ENCODE results near the gene TSKS.

Gene TSKS

DNA sequence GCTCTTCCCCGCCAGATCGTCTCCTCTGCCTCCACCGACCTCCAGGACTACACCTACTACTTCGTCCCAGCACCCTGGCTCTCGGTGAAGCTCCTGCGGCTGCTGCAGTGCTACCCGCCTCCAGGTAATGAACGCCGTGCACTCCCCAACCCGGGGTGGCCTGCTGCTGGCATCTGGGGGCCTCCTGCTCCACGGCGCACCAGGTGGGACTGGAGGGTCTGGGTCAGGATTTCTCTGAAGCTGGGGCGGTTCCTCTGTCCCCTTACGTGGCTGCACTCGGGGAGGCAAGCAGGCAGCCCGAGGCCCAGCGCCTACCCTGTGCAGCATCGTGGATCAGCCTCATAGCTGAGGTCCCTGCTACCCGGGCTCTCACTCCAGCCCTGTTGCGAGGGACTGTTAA, 32.5 kb upstream of the TSKS start (continued):
- TF ChIP-seq, protein P1, sequence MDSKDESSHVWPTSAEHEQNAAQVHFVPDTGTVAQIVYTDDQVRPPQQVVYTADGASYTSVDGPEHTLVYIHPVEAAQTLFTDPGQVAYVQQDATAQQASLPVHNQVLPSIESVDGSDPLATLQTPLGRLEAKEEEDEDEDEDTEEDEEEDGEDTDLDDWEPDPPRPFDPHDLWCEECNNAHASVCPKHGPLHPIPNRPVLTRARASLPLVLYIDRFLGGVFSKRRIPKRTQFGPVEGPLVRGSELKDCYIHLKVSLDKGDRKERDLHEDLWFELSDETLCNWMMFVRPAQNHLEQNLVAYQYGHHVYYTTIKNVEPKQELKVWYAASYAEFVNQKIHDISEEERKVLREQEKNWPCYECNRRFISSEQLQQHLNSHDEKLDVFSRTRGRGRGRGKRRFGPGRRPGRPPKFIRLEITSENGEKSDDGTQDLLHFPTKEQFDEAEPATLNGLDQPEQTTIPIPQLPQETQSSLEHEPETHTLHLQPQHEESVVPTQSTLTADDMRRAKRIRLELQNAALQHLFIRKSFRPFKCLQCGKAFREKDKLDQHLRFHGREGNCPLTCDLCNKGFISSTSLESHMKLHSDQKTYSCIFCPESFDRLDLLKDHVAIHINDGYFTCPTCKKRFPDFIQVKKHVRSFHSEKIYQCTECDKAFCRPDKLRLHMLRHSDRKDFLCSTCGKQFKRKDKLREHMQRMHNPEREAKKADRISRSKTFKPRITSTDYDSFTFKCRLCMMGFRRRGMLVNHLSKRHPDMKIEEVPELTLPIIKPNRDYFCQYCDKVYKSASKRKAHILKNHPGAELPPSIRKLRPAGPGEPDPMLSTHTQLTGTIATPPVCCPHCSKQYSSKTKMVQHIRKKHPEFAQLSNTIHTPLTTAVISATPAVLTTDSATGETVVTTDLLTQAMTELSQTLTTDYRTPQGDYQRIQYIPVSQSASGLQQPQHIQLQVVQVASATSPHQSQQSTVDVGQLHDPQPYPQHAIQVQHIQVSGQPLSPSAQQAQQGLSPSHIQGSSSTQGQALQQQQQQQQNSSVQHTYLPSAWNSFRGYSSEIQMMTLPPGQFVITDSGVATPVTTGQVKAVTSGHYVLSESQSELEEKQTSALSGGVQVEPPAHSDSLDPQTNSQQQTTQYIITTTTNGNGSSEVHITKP (tag by site-specific recombination; IDR thresholded peaks at IDR 0.05): no peak
- TF ChIP-seq ZNF341 (tag by site-specific recombination; IDR thresholded peaks at IDR 0.05; ENCODE audit: low read depth): no peak
- no peak for TF ChIP-seq ZNF394 (tag by site-specific recombination; IDR thresholded peaks at IDR 0.05; ENCODE audit: borderline replicate concordance)
- TF ChIP-seq, protein P2, sequence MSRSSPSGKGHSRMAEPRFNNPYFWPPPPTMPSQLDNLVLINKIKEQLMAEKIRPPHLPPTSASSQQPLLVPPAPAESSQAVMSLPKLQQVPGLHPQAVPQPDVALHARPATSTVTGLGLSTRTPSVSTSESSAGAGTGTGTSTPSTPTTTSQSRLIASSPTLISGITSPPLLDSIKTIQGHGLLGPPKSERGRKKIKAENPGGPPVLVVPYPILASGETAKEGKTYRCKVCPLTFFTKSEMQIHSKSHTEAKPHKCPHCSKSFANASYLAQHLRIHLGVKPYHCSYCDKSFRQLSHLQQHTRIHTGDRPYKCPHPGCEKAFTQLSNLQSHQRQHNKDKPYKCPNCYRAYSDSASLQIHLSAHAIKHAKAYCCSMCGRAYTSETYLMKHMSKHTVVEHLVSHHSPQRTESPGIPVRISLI (tag by site-specific recombination; IDR thresholded peaks at IDR 0.05): no peak

DNA sequence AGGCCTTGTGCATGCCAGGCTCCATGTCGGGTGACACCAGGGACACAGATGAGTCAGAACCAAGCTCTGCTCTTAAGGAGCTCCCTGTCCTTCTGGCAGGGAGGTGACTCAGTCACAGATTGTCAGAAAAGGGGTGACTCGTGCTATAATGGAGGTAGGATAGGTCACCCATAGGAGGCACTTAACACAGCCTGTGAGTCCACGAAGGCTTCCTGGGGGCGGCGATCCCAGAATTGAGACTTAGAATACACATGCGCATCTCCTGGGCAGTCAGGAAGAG, 30.4 kb upstream of the TSKS start:
- Histone ChIP-seq H3K9me3 (ENCODE audit: control insufficient read depth, insufficient read depth, low read depth, low read length) (no peaks in the 10 kb centered on the region), H3K27ac (ENCODE audit: extremely low read depth, low read depth, low read length) (no peak overlapping the region), H3K4me3 (ENCODE audit: low read depth, low read length) (no peak overlapping the region), H3K4me1 (ENCODE audit: control insufficient read depth, insufficient read depth, low read length) (no peaks in the 10 kb centered on the region), H3K36me3 (ENCODE audit: control insufficient read depth in 2 of 2, insufficient read depth in 1 of 2, low read length in 2 of 2) (peaks cover 23 to 82% of the 10 kb centered on the region in 2 experiments)
- TF ChIP-seq OSR2 (tag by site-specific recombination; IDR thresholded peaks at IDR 0.05): 0 out of 2 replicates have a peak, but pooled peaks have one; percentile 9
- TF ChIP-seq ZNF366 (tag by site-specific recombination; conservative IDR thresholded peaks at IDR 0.05): 0 out of 2 replicates have a peak, but pooled peaks have one; percentile 4
- no peak for TF ChIP-seq MEIS1 (CRISPR knock-in tag; IDR thresholded peaks at IDR 0.05; ENCODE audit: borderline replicate concordance)
- TF ChIP-seq KLF9 (tag by site-specific recombination; IDR thresholded peaks at IDR 0.05; ENCODE audit: low read depth): no peak
- ChIA-PET POLR2A (no interaction called here), CTCF (interaction anchor here (0.5 kb wide), 2 partner anchors 153 to 168 kb away, joined by 3 read pairs; partner anchors contain the start of gene RRAS)

DNA sequence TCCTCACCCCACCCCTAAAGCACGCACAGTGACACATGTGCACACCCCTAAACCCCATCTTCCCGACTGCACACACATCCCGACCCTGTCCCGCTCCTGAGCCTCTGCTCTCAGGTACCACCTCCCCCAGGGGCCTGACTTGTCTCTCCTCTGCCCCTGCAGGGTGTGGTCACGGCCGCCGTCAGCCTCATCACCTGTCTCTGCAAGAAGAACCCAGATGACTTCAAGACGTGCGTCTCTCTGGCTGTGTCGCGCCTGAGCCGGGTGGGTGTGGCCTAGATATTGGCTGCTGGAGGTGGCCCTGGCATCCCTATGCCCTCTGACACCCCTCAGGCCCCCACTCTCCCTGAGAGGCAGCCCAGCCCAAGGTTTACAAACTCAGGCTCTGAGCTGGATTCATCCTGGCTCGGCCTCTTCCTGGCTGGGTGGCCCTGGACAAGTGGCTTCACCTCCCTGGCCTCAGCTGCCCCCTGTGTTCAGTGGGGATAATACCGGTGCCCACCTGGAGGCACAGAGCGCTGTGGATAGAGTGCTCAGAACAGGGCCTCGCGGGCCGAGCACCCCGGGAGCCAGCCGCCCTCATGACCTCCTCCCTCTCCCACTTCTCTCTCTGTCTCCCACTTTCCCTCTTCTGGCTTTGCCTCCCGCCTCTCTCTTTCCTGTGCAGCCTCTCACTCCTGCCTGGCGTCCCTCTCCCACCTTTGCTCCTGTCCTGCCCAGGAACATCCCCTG, 29.9 kb upstream of the TSKS start:
- Histone ChIP-seq H3K4me3 (ENCODE audit: low read depth, low read length) (no peak overlapping the region), H3K9me3 (ENCODE audit: control insufficient read depth, insufficient read depth, low read depth, low read length) (no peaks in the 10 kb centered on the region), H3K27ac (ENCODE audit: extremely low read depth, low read depth, low read length) (no peak overlapping the region), H3K36me3 (ENCODE audit: control insufficient read depth in 2 of 2, insufficient read depth in 1 of 2, low read length in 2 of 2) (peaks cover 26 to 82% of the 10 kb centered on the region in 2 experiments), H3K4me1 (ENCODE audit: control insufficient read depth, insufficient read depth, low read length) (no peaks in the 10 kb centered on the region)
- POLR2A ChIA-PET: no interaction called here
- peak; percentile 58; the same call in 1 of the 2 replicates for TF ChIP-seq EGR2 (tag by site-specific recombination; IDR thresholded peaks at IDR 0.05; ENCODE audit: low read depth)
- TF ChIP-seq OSR2 (tag by site-specific recombination; IDR thresholded peaks at IDR 0.05): no peak
- TF ChIP-seq ZFHX2 (tag by site-specific recombination; conservative IDR thresholded peaks at IDR 0.05): peak; percentile 60
- TF ChIP-seq, protein P3, sequence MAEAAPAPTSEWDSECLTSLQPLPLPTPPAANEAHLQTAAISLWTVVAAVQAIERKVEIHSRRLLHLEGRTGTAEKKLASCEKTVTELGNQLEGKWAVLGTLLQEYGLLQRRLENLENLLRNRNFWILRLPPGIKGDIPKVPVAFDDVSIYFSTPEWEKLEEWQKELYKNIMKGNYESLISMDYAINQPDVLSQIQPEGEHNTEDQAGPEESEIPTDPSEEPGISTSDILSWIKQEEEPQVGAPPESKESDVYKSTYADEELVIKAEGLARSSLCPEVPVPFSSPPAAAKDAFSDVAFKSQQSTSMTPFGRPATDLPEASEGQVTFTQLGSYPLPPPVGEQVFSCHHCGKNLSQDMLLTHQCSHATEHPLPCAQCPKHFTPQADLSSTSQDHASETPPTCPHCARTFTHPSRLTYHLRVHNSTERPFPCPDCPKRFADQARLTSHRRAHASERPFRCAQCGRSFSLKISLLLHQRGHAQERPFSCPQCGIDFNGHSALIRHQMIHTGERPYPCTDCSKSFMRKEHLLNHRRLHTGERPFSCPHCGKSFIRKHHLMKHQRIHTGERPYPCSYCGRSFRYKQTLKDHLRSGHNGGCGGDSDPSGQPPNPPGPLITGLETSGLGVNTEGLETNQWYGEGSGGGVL (tag by site-specific recombination; IDR thresholded peaks at IDR 0.05): 0 out of 2 replicates have a peak, but pooled peaks have one; percentile 12
- TF ChIP-seq ZNF366 (tag by site-specific recombination; conservative IDR thresholded peaks at IDR 0.05): 0 out of 2 replicates have a peak, but pooled peaks have one; percentile 22
- CTCF ChIA-PET: no interaction called here
